Esophagus muscularis mucosa (tissue), 4 donors: ENCODE measurements around the gene KMT2A.

ENCODE experiments used
- CTCF ChIP-seq, 3 experiments: fragments of 200-600 bp in 2 of 3; fragments of 450-650 bp in 1 of 3; sonication (generic) in 2 of 3; IDR thresholded peaks; one replicate each; pipeline ENCODE4 v1.5.1; 2017 to 2019; ENCODE audit warnings: antibody characterized with exemption in 3 of 3, mild to moderate bottlenecking in 2 of 3, moderate library complexity in 1 of 3
- EP300 ChIP-seq: sonication (generic); formaldehyde crosslinking; IDR thresholded peaks from one replicate; pipeline ENCODE4 v1.6.1; 2017; ENCODE audit warnings: antibody characterized with exemption
- POLR2A ChIP-seq: fragments of 450-650 bp; IDR thresholded peaks from one replicate; pipeline ENCODE4 v1.6.1; 2017; ENCODE audit warnings: antibody characterized with exemption, moderate library complexity, mild to moderate bottlenecking, low read depth
- POLR2AphosphoS5 ChIP-seq, 2 donors: sonication (generic); formaldehyde crosslinking; IDR thresholded peaks; one replicate each; pipeline ENCODE4 v1.6.1; 2017; ENCODE audit warnings: antibody characterized with exemption in 2 of 2

DNA sequence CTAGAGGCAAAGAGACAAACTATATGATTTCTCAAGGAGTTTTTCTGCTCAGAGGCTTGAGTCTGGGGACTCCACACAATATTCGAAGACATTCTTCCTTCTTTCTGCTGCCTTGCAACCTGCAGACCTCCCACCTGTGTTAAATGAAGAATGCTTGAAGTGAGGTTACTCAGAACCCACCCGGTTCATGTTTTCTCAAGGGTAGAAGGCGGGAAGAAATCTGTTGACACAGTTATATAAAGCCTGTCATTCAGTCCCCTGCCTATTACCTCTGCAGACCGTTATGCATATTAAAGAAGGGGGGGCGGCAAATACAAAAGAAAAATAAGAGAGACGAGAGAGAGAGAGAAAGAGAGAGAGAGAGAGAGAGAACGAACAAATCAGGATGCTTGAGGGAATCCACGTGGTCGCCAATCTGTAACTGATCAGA, 2.2 kb upstream of the KMT2A start:
- TF ChIP-seq POLR2AphosphoS5 (IDR thresholded peaks at IDR 0.05), result no peak
- TF ChIP-seq POLR2A, result no peak
- TF ChIP-seq CTCF (IDR thresholded peaks at IDR 0.05), result no peak
- no peak for TF ChIP-seq EP300
